ENCODE results near the gene ASB14.
A peak's percentile ranks its signal among the peaks of the same experiment; 100 is the strongest.
"Not testable (repeated sequence)": the region's sequence is repeated elsewhere in the genome, so short reads cannot be mapped to it uniquely, and the experiment has no call there.

Gene ASB14

GRCh38 chr3:57292159-57292896 lies at the start of gene ASB14:
ASB14 (minus strand) TSS chr3:57292685; CDS start chr3:57292033, 652 bp downstream.
- no peak for DNase-seq (ENCODE audit: low spot score)

- not testable (repeated sequence) for DNase-seq (ENCODE audit: low spot score)
These were observed 46.7 kb upstream of the ASB14 start for GRCh38 chr3:57339071-57339642.

- not testable (repeated sequence) for DNase-seq (ENCODE audit: low spot score)
These were observed 46.0 kb upstream of the ASB14 start for GRCh38 chr3:57338272-57339070.

DNA sequence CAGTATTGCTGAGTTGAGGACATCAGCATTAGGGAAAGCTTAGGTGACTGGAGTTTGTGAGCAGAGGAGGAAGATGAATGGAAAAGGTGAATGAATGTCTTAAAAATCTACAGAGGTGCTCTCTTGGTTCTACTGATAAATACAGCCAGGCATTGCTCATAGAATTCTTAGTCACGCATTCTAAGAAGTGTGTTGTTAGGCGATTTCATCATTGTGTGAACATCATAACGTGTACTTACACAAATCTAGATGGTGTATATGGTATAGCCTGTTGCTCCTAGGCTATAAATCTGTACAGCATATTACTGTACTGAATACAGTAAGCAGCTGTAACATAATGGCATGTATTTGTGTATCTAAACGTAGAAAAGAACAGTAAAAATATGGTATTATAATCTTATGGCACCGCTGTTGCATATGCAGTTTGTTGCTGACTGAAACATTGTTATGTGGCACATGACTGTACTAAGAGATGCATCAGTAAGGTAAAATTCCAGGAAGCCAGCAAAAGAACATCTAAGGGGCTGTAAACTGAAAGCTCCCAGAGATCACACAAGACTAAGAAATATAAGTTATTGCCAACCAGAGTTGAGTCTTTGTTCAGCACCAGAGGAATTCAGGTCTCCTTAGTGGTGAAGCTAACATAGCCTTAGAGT lies 42.9 kb upstream of the ASB14 start:
- DNase-seq (ENCODE audit: low spot score) = no peak

- DNase-seq (ENCODE audit: low spot score) = peak; percentile 3
These were observed 38.7 kb upstream of the ASB14 start for GRCh38 chr3:57331078-57331610.

DNA sequence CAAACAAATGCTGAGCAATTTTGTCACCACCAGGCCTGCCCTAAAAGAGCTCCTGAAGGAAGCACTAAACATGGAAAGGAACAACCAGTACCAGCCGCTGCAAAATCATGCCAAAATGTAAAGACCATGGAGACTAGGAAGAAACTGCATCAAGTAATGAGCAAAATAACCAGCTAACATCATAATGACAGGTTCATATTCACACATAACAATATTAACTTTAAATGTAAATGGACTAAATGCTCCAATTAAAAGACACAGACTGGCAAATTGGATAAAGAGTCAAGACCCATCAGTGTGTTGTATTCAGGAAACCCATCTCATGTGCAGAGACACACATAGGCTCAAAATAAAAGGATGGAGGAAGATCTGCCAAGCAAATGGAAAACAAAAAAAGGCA lies 34.0 kb upstream of the ASB14 start:
- not testable (repeated sequence) for DNase-seq (ENCODE audit: low spot score)

GRCh38 chr3:57314204-57314603 lies 21.7 kb upstream of the ASB14 start:
- no peak for DNase-seq (ENCODE audit: low spot score)

GRCh38 chr3:57309769-57310360 lies 17.4 kb upstream of the ASB14 start:
- DNase-seq (ENCODE audit: low spot score) = no peak

DNA sequence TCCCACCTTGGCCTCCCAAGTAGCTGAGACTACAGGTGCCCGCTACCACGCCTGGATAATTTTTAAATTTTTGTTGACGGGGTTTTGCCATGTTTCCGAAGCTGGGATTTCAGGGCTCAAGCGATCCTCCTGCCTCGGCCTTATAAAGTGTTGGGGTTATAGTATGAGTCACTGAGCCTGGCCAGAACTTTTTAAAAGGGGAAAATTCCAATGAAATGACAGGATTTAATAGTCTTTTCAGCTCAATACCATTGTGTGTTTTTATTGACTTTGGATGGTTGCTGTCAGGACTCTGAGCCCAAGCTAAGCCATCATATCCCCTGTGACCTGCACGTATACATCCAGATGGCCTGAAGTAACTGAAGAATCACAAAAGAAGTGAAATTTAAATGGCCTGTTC lies 11.0 kb upstream of the ASB14 start:
- not testable (repeated sequence) for DNase-seq (ENCODE audit: low spot score)

GRCh38 chr3:57298041-57298440 lies 5.6 kb upstream of the ASB14 start:
- DNase-seq (ENCODE audit: low spot score) = no peak

GRCh38 chr3:57292897-57293526 lies 527 bp upstream of the ASB14 start:
- DNase-seq (ENCODE audit: low spot score) = no peak

DNA sequence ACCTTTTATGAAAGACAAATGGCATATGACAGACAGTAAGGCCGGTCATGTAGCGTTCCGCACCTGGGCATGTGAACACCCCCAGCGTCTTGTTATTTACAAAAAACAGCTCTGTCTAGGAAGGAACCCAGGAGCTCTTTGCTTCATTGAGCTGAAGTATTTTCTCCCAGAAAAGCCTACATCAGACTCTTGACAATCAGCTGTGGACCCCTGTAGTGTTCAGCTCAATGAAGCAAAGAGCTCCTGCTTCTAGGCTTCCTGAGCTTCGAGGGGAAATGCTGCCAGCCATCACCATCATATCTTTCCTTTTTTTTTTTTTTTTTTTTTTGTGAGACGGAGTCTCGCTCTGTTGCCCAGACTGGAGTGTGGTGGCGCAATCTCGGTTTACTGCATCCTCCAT lies 4.1 kb downstream of the ASB14 start:
- no peak for DNase-seq (ENCODE audit: low spot score)

- no peak for DNase-seq (ENCODE audit: low spot score)
These were observed 5.3 kb downstream of the ASB14 start for GRCh38 chr3:57287205-57287604.

DNA sequence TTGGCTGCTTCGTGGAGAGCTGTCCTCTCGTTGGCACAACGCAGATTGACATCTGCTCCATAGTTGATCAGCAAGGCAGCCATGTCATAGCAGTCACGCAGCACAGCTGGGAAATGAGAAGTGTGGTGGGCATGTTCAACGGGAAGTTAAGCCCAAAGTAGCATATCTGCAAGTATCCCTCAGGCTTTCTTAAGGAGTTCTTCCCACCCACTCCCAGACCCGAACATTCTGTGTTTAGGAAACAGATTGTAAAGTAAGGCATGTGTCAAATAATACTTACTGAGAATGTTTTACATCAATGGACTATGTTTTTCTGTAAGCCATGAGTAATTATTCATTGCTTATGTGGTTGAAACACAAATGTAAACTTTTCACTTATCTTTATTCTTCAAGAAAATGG lies 9.2 kb downstream of the ASB14 start:
- no peak for DNase-seq (ENCODE audit: low spot score)

GRCh38 chr3:57281715-57282114 lies 10.8 kb downstream of the ASB14 start:
- DNase-seq (ENCODE audit: low spot score) = no peak

DNA sequence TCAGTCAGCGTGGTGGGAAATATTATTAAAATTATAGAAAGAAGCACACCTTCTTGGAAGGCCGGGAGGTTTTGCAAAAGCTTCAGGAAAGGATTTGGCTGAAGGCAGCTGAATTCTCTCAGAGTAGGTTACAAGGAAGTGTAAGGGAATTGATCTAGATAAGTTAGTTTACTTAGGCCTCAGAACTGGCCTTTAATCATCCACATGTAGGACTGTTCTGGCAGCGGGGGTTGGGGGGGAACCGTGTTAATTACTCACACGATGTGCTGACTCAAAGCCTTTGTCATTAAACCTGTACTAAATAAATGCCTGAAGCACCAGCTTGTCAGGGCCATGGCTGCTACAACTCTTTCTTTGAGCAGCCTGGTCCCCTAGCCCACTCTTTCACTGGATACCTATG lies 12.8 kb downstream of the ASB14 start:
- DNase-seq (ENCODE audit: low spot score) = no peak

DNA sequence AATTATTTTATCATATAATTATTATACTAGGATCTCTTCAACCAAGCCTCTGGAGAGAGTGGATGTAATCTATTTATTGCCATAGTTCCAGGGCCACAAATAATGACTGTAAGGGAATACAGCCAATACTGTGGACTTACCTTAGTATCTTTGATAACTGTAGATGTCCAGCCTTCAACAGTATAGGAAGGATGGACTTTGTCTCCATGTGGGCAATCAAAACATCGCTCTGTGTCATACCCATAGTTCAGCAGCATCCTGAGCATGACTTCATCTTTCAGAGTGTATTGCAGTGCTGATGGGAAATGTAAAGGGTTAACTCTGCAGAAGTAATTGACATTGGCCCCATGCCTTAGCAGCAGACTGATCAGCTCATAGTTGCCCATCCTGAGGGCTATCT lies 14.2 kb downstream of the ASB14 start:
- DNase-seq (ENCODE audit: low spot score) = no peak

- no peak for DNase-seq (ENCODE audit: low spot score)
These were observed 17.1 kb downstream of the ASB14 start for GRCh38 chr3:57275393-57275792.

DNA sequence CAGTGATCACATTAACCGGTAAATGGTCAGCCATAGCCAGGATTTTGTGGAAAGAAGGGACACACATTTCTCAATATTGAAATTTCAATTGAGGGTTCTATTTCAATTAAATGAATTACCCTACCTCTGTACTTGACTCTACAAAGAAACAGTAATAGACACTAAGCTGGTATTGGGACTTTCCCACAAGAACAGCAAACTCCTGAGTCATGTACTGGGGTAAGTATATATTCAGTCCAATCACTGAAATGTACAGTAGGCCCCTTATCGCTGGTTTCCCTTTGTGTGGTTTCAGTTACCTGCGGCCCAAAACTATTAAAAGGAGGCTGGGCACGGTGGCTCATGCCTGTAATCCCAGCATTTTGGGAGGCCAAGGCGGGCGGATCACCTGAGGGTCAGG lies 17.6 kb downstream of the ASB14 start:
- no peak for DNase-seq (ENCODE audit: low spot score)

- no peak for DNase-seq (ENCODE audit: low spot score)
These were observed 24.1 kb downstream of the ASB14 start for GRCh38 chr3:57268416-57268815.

- DNase-seq (ENCODE audit: low spot score) = no peak
These were observed 30.6 kb downstream of the ASB14 start for GRCh38 chr3:57261929-57262328.

All from NAMALWA (cell line).